HUES48 (cell line): Measurements from ENCODE around the gene MUS81.

Experiments used
- H3K27ac ChIP-seq: one replicate; pipeline ENCODE4 v1.7.0; 2013; ENCODE audit warnings: low read depth, low read length, inconsistent platforms
- H3K27me3 ChIP-seq: 2 replicates; pipeline ENCODE4 v1.6.1; 2013; ENCODE audit warnings: mild to moderate bottlenecking, low read length; ENCODE audit not compliant: control insufficient read depth, insufficient read depth
- H3K36me3 ChIP-seq: 2 replicates; pipeline ENCODE4 v1.6.1; 2013; ENCODE audit warnings: low read length; ENCODE audit not compliant: control insufficient read depth, insufficient read depth
- H3K4me1 ChIP-seq: 2 replicates; pipeline ENCODE4 v1.6.1; 2013; ENCODE audit warnings: mild to moderate bottlenecking, low read length; ENCODE audit not compliant: control insufficient read depth, insufficient read depth
- H3K4me3 ChIP-seq: 2 replicates; pipeline ENCODE4 v1.5.1; 2013; ENCODE audit warnings: mild to moderate bottlenecking, low read depth, low read length
- H3K9ac ChIP-seq: 2 replicates; pipeline ENCODE4 v1.6.1; 2013; ENCODE audit warnings: mild to moderate bottlenecking, low read depth, low read length, moderate library complexity
- H3K9me3 ChIP-seq: 2 replicates; pipeline ENCODE4 v1.6.1; 2013; ENCODE audit warnings: low read length; ENCODE audit not compliant: control insufficient read depth, insufficient read depth

The MUS81 gene

GRCh38 chr11:65849771-65850216 is 10.4 kb upstream of the MUS81 start:
- Histone ChIP-seq H3K36me3 (peaks cover 19% of the 10 kb centered on the region), H3K4me3 (no peak overlapping the region), H3K4me1 (no peaks in the 10 kb centered on the region), H3K27ac (no peak overlapping the region), H3K9me3 (0 out of 2 replicates have a peak, but pooled peaks cover 2% of the 10 kb centered on the region), H3K9ac (no peak overlapping the region), H3K27me3 (no peaks in the 10 kb centered on the region)

GRCh38 chr11:65850217-65851082 is 9.8 kb upstream of the MUS81 start:
- Histone ChIP-seq H3K27me3 (no peaks in the 10 kb centered on the region), H3K9me3 (0 out of 2 replicates have a peak, but pooled peaks cover 2% of the 10 kb centered on the region), H3K36me3 (peaks cover 26% of the 10 kb centered on the region), H3K4me1 (no peaks in the 10 kb centered on the region), H3K4me3 (no peak overlapping the region), H3K9ac (no peak overlapping the region), H3K27ac (no peak overlapping the region)

GRCh38 chr11:65851083-65851579 is 9.1 kb upstream of the MUS81 start:
- Histone ChIP-seq H3K9me3 (0 out of 2 replicates have a peak, but pooled peaks cover 2% of the 10 kb centered on the region), H3K27me3 (no peaks in the 10 kb centered on the region), H3K4me1 (peaks cover 3% of the 10 kb centered on the region), H3K36me3 (peaks cover 32% of the 10 kb centered on the region), H3K9ac (no peak overlapping the region), H3K4me3 (no peak overlapping the region), H3K27ac (no peak overlapping the region)

GRCh38 chr11:65851811-65852507 is 8.3 kb upstream of the MUS81 start:
- Histone ChIP-seq H3K4me3 (no peak overlapping the region), H3K27me3 (no peaks in the 10 kb centered on the region), H3K36me3 (peaks cover 36% of the 10 kb centered on the region), H3K27ac (peak overlapping the region; percentile 52), H3K9ac (no peak overlapping the region), H3K4me1 (peaks cover 6% of the 10 kb centered on the region), H3K9me3 (0 out of 2 replicates have a peak, but pooled peaks cover 2% of the 10 kb centered on the region)

- no peaks in the 10 kb centered on the region for H3K27me3 ChIP-seq
- no peak overlapping the region for H3K4me3 ChIP-seq
- H3K4me1 ChIP-seq: peaks cover 6% of the 10 kb centered on the region
- peaks cover 36% of the 10 kb centered on the region for H3K36me3 ChIP-seq
- H3K9me3 ChIP-seq: 0 out of 2 replicates have a peak, but pooled peaks cover 2% of the 10 kb centered on the region
- H3K9ac ChIP-seq: no peak overlapping the region
- peak overlapping the region; percentile 3 for H3K27ac ChIP-seq
Measured at GRCh38 chr11:65852508-65853245, 7.6 kb upstream of the MUS81 start.

GRCh38 chr11:65853246-65853979 is 6.8 kb upstream of the MUS81 start:
- peaks cover 6% of the 10 kb centered on the region for H3K4me1 ChIP-seq
- no peaks in the 10 kb centered on the region for H3K27me3 ChIP-seq
- 0 out of 2 replicates have a peak, but pooled peaks cover 2% of the 10 kb centered on the region for H3K9me3 ChIP-seq
- peaks cover 36% of the 10 kb centered on the region for H3K36me3 ChIP-seq
- no peak overlapping the region for H3K4me3 ChIP-seq
- peak overlapping the region; percentile 22 for H3K27ac ChIP-seq
- no peak overlapping the region for H3K9ac ChIP-seq

GRCh38 chr11:65854161-65854592 is 6.1 kb upstream of the MUS81 start:
- Histone ChIP-seq H3K9ac (no peak overlapping the region), H3K27ac (peak overlapping the region; percentile 33), H3K4me1 (peaks cover 6% of the 10 kb centered on the region), H3K4me3 (no peak overlapping the region), H3K9me3 (0 out of 2 replicates have a peak, but pooled peaks cover 2% of the 10 kb centered on the region), H3K27me3 (no peaks in the 10 kb centered on the region), H3K36me3 (peaks cover 36% of the 10 kb centered on the region)

GRCh38 chr11:65854852-65855837 is 5.1 kb upstream of the MUS81 start:
- Histone ChIP-seq H3K9ac (no peak overlapping the region), H3K27ac (no peak overlapping the region), H3K36me3 (peaks cover 36% of the 10 kb centered on the region), H3K4me3 (no peak overlapping the region), H3K4me1 (peaks cover 6% of the 10 kb centered on the region), H3K27me3 (no peaks in the 10 kb centered on the region), H3K9me3 (0 out of 2 replicates have a peak, but pooled peaks cover 2% of the 10 kb centered on the region)

- peaks cover 36% of the 10 kb centered on the region for H3K36me3 ChIP-seq
- H3K4me3 ChIP-seq: peak overlapping the region; percentile 95
- H3K9ac ChIP-seq: no peak overlapping the region
Measured at GRCh38 chr11:65855927-65856363, 4.3 kb upstream of the MUS81 start.

More at GRCh38 chr11:65855927-65856363, 4.3 kb upstream of the MUS81 start:
- no peaks in the 10 kb centered on the region for H3K27me3 ChIP-seq
- 0 out of 2 replicates have a peak, but pooled peaks cover 2% of the 10 kb centered on the region for H3K9me3 ChIP-seq
- no peak overlapping the region for H3K27ac ChIP-seq
- peaks cover 6% of the 10 kb centered on the region for H3K4me1 ChIP-seq
